Measurements from ENCODE around the gene ADA. TPM values are rescaled to one million over a fixed set of nuclear protein-coding genes. Genes with fewer than 3 reads are reported as not detected.

ADA gene
- total and polyA plus RNA-seq, 9 of the 15 experiments (the other 6 are each of a cell fraction or from before 2014, with no cell fraction given) = 2.4 to 26.1 (median 5.3) TPM

- ATAC-seq (no peak), FAIRE-seq (no peak), DNase-seq (ENCODE audit: extremely low read depth in 1 of 4, low spot score in 3 of 4) (no peak)
- Histone ChIP-seq H3K27me3 (ENCODE audit: control insufficient read depth in 2 of 2, insufficient read depth in 2 of 2, low read length in 2 of 2) (no peaks in the 10 kb centered on the region), H3K4me1 (replicated peaks in 1 of 2; ENCODE audit: control insufficient read depth in 2 of 2, insufficient read depth in 2 of 2, low read length in 2 of 2) (peaks cover 0 to 10% of the 10 kb centered on the region in 2 experiments; a peak in 3 of 5 replicates), H3K79me2 (ENCODE audit: control insufficient read depth, insufficient read depth, low read length) (no peaks in the 10 kb centered on the region), H3K27ac (ENCODE audit: extremely low read depth, low read depth, low read length) (no peak overlapping the region), H3K9ac (ENCODE audit: insufficient read depth in 1 of 2, low read depth in 2 of 2, low read length in 2 of 2) (no peak overlapping the region), H3K9me1 (ENCODE audit: control insufficient read depth, insufficient read depth, low read length) (no peaks in the 10 kb centered on the region), H2AFZ (ENCODE audit: low read depth, low read length) (no peak overlapping the region), H3K9me3 (replicated peaks; ENCODE audit: control insufficient read depth, insufficient read depth, low read depth, low read length) (no peaks in the 10 kb centered on the region), H4K20me1 (replicated peaks; ENCODE audit: control insufficient read depth, insufficient read depth, low read length) (no peaks in the 10 kb centered on the region), H3K4me2 (ENCODE audit: insufficient read depth, low read length) (no peak overlapping the region), H3K36me3 (ENCODE audit: control insufficient read depth, insufficient read depth, low read length) (no peaks in the 10 kb centered on the region), H3K4me3 (no peak overlapping the region)
- TF ChIP-seq CEBPG (CRISPR knock-in tag; IDR thresholded peaks at IDR 0.05) (no peak), CEBPG (tag; conservative IDR thresholded peaks at IDR 0.05 in 1 of 2, IDR thresholded peaks at IDR 0.05 in 1 of 2) (peak; percentile 75 to 76), NFATC3 (IDR thresholded peaks at IDR 0.05) (no peak), ZNF449 (CRISPR knock-in tag; IDR thresholded peaks at IDR 0.05) (no peak), CEBPB (tag; IDR thresholded peaks at IDR 0.05) (peak; percentile 84), ZC3H8 (IDR thresholded peaks at IDR 0.05) (no peak), ARID2 (IDR thresholded peaks at IDR 0.05) (no peak), ZNF165 (CRISPR knock-in tag; IDR thresholded peaks at IDR 0.05; ENCODE audit: borderline replicate concordance) (no peak)
- in situ Hi-C loops (cut with MboI) (no loop called here), intact Hi-C loops (cut with micrococcal nuclease) (no loop called here)
- BruUV-seq (replicated peaks) = no TSS peak
- CTCF ChIA-PET (ENCODE audit: low intra/inter-chr PET ratio) = no interaction called here
- POLR2A ChIA-PET = interaction anchor here (0.6 kb wide), 1 partner anchor 17 kb away, joined by 3 read pairs; no protein-coding TSS in a partner anchor
- 43% methylated on average over 6 of the region's 6 CpGs for WGBS (ENCODE audit: insufficient coverage, low coverage, missing lambda C conversion rate)
Observed at GRCh38 chr20:44572551-44573500, 78.7 kb downstream of the ADA start.
